ENCODE results near the gene TM9SF1. TPM values are rescaled to one million over a fixed set of nuclear protein-coding genes. Genes with fewer than 3 reads are reported as not detected.

TM9SF1 gene
- total and polyA plus RNA-seq, 2 of the 4 experiments (the other 2 are of a cell fraction) = 40.4 to 65.6 TPM

DNA sequence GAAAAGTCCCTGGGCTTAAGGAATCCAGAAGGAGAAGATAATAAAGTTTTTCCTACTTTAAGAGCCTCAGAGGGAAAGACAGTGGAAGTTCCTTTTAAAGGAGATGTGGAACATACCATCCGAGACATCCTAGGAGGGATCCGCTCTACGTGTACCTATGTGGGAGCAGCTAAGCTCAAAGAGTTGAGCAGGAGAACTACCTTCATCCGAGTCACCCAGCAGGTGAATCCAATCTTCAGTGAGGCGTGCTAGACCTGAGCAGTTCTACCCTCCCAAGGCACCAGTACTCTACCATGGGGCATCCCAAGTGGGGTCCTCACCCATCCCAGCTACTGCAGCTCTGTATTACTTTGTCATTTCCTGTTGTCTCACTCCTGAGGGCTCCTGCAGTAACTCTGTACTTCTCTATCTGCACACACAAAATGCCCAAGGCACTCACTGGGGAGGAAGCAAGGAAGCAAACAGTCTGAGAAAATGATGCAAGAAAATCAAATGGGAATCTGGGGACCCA lies 43.3 kb upstream of the TM9SF1 start:
- no peak overlapping the region for H3K4ac ChIP-seq (ENCODE audit: low read depth, low read length)
- no peak for DNase-seq
- H3K56ac ChIP-seq (ENCODE audit: extremely low read depth, insufficient read depth, low read length) = no peak overlapping the region
- H2BK20ac ChIP-seq (ENCODE audit: low read depth, low read length) = no peak overlapping the region
- peaks cover 14% of the 10 kb centered on the region for H3K4me1 ChIP-seq (ENCODE audit: control insufficient read depth, insufficient read depth, low read length)
- no peak overlapping the region for H3K9ac ChIP-seq (ENCODE audit: low read depth, low read length)
- peaks cover 44% of the 10 kb centered on the region for H3K36me3 ChIP-seq (ENCODE audit: control insufficient read depth, insufficient read depth, low read length)
- no peak overlapping the region for H2AK5ac ChIP-seq (ENCODE audit: low read depth, low read length)
- peaks cover 24% of the 10 kb centered on the region for H3K9me1 ChIP-seq (ENCODE audit: insufficient read depth, low read length)
- H4K5ac ChIP-seq (ENCODE audit: low read depth, low read length) = no peak overlapping the region
- H4K91ac ChIP-seq (ENCODE audit: insufficient read depth, low read depth, low read length) = no peak overlapping the region
- no peak overlapping the region for H3K27ac ChIP-seq (ENCODE audit: insufficient read depth, low read length)
- H3K23ac ChIP-seq (ENCODE audit: low read depth, low read length) = no peak overlapping the region
- in situ Hi-C loops (cut with MboI; ENCODE audit: low sequenced_read_pairs) (loop anchor here (10.0 kb wide), 1 partner anchor 196 kb away; no protein-coding TSS in a partner anchor), intact Hi-C loops (cut with micrococcal nuclease) (no loop called here), dilution Hi-C loops (cut with HindIII; ENCODE audit: low sequenced_read_pairs, unreplicated experiment) (no loop called here)
- ATAC-seq (ENCODE audit: low read depth) = no peak
- BruUV-seq (replicated peaks) = no TSS peak
- no peaks in the 10 kb centered on the region for H3K27me3 ChIP-seq (ENCODE audit: control insufficient read depth, insufficient read depth, low read length)
- no peak overlapping the region for H3K4me3 ChIP-seq (ENCODE audit: insufficient read depth, low read depth, low read length)
- H2BK120ac ChIP-seq (ENCODE audit: low read depth, low read length) = no peak overlapping the region
- WGBS, 2 experiments (ENCODE audit: extremely low coverage in 2 of 2, insufficient read length in 1 of 2) = 95% methylated on average over 3 of the region's 5 CpGs; no CpG with 5 or more reads in 1 of the 2 experiments
- H4K8ac ChIP-seq (ENCODE audit: low read depth in 2 of 2, low read length in 2 of 2) = no peak overlapping the region
- CTCF ChIA-PET = interaction anchor here (1.2 kb wide), 1 partner anchor 59 kb away, joined by 3 read pairs; no protein-coding TSS in a partner anchor
- no peak overlapping the region for H2BK5ac ChIP-seq (ENCODE audit: low read depth, low read length, poor library complexity, severe bottlenecking)
- no peak overlapping the region for H3K14ac ChIP-seq (replicated peaks; ENCODE audit: low read depth, low read length)
- H2AFZ ChIP-seq (replicated peaks; ENCODE audit: low read length, poor library complexity) = no peak overlapping the region
- no peak overlapping the region for H3K4me2 ChIP-seq (ENCODE audit: low read depth, low read length)
- H4K20me1 ChIP-seq (ENCODE audit: insufficient read depth, low read length) = peaks cover 4% of the 10 kb centered on the region
- POLR2A ChIA-PET (ENCODE audit: unreplicated experiment) = no interaction called here
- TF ChIP-seq, protein P1, sequence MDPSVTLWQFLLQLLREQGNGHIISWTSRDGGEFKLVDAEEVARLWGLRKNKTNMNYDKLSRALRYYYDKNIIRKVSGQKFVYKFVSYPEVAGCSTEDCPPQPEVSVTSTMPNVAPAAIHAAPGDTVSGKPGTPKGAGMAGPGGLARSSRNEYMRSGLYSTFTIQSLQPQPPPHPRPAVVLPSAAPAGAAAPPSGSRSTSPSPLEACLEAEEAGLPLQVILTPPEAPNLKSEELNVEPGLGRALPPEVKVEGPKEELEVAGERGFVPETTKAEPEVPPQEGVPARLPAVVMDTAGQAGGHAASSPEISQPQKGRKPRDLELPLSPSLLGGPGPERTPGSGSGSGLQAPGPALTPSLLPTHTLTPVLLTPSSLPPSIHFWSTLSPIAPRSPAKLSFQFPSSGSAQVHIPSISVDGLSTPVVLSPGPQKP (IDR thresholded peaks at IDR 0.05; ENCODE audit: borderline replicate concordance, low read depth, low read length) = no peak
- no peak for TF ChIP-seq MAZ (IDR thresholded peaks at IDR 0.05; ENCODE audit: borderline replicate concordance, low read depth, low read length)
- no peak for TF ChIP-seq MAFK (IDR thresholded peaks at IDR 0.05; ENCODE audit: low read depth, low read length)
- TF ChIP-seq RFX5 (IDR thresholded peaks at IDR 0.05; ENCODE audit: low read depth, low read length) = no peak
- no peak for TF ChIP-seq BHLHE40 (IDR thresholded peaks at IDR 0.05; ENCODE audit: low read depth, low read length)
- TF ChIP-seq, protein P2, sequence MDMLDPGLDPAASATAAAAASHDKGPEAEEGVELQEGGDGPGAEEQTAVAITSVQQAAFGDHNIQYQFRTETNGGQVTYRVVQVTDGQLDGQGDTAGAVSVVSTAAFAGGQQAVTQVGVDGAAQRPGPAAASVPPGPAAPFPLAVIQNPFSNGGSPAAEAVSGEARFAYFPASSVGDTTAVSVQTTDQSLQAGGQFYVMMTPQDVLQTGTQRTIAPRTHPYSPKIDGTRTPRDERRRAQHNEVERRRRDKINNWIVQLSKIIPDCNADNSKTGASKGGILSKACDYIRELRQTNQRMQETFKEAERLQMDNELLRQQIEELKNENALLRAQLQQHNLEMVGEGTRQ (IDR thresholded peaks at IDR 0.05; ENCODE audit: low read depth, low read length) = no peak
- no peak for TF ChIP-seq FOS (IDR thresholded peaks at IDR 0.05; ENCODE audit: low read depth, low read length)
- no peak for TF ChIP-seq SMC3 (IDR thresholded peaks at IDR 0.05; ENCODE audit: low read depth, low read length)
- TF ChIP-seq NFE2L2 (IDR thresholded peaks at IDR 0.05; ENCODE audit: low read depth, low read length) = no peak
- TF ChIP-seq CEBPB (IDR thresholded peaks at IDR 0.05; ENCODE audit: low read depth, low read length) = no peak
- no peak overlapping the region for H2AK9ac ChIP-seq (replicated peaks; ENCODE audit: low read depth, low read length, poor library complexity)
- no peaks in the 10 kb centered on the region for H3K9me3 ChIP-seq (ENCODE audit: control insufficient read depth, insufficient read depth, low read length)
- no peak overlapping the region for H2BK15ac ChIP-seq (ENCODE audit: low read depth, low read length)
- no peak overlapping the region for H3K18ac ChIP-seq (ENCODE audit: low read depth, low read length)
- peaks cover 56 to 82% of the 10 kb centered on the region in 2 experiments for H3K79me1 ChIP-seq (ENCODE audit: low read depth in 1 of 2, low read length in 2 of 2)
